Endothelial cell (in vitro differentiated cells): ENCODE data around the gene GPR158. TPM values are rescaled to one million over a fixed set of nuclear protein-coding genes. Genes with fewer than 3 reads are reported as not detected.

Experiments
- DNase-seq: peaks from one replicate; pipeline ENCODE4 v3.0.0; 2021; ENCODE audit warnings: low spot score
- H3K27ac Mint-ChIP-seq: one replicate; pipeline ENCODE4 v1.8.0; 2021; ENCODE audit warnings: mixed read lengths, inconsistent platforms; ENCODE audit not compliant: unreplicated experiment
- H3K27me3 Mint-ChIP-seq: one replicate; pipeline ENCODE4 v1.8.0; 2021; ENCODE audit warnings: mild to moderate bottlenecking, moderate library complexity, mixed read lengths, inconsistent platforms; ENCODE audit not compliant: unreplicated experiment
- H3K36me3 Mint-ChIP-seq: one replicate; pipeline ENCODE4 v1.8.0; 2021; ENCODE audit warnings: mild to moderate bottlenecking, low read depth, mixed read lengths, inconsistent platforms; ENCODE audit not compliant: unreplicated experiment
- H3K4me1 Mint-ChIP-seq: one replicate; pipeline ENCODE4 v1.8.0; 2021; ENCODE audit warnings: mild to moderate bottlenecking, mixed read lengths, inconsistent platforms; ENCODE audit not compliant: unreplicated experiment
- H3K4me3 Mint-ChIP-seq: one replicate; pipeline ENCODE4 v1.8.0; 2021; ENCODE audit warnings: mild to moderate bottlenecking, mixed read lengths, inconsistent platforms; ENCODE audit not compliant: unreplicated experiment
- H3K9me3 Mint-ChIP-seq: one replicate; pipeline ENCODE4 v1.8.0; 2021; ENCODE audit warnings: mixed read lengths, inconsistent platforms; ENCODE audit not compliant: unreplicated experiment
- total RNA-seq: library from RNA; stranded (reverse); fragmentation: NEBNext Ultra II Directional; extraction: Animal tissue kit (Norgen Biotek cat#: 25700); gene quantifications from one replicate; pipeline ENCODE4 v1.2.1, GENCODE V29; 2021; ENCODE audit not compliant: unreplicated experiment
- TF ChIP-seq, protein P1 (sequence below): fragments of 200-600 bp; sonication (generic); IDR thresholded peaks from one replicate; pipeline ENCODE4 v1.5.0; 2021; ENCODE audit warnings: antibody characterized with exemption; ENCODE audit not compliant: unreplicated experiment

The GPR158 gene
- total RNA-seq, 1 donor from 2014 or later = 0.13 TPM

- H3K9me3 Mint-ChIP-seq = peaks cover 11% of the 10 kb centered on the region
Observed at GRCh38 chr10:25388862-25389206, 214.0 kb downstream of the GPR158 start.

DNA sequence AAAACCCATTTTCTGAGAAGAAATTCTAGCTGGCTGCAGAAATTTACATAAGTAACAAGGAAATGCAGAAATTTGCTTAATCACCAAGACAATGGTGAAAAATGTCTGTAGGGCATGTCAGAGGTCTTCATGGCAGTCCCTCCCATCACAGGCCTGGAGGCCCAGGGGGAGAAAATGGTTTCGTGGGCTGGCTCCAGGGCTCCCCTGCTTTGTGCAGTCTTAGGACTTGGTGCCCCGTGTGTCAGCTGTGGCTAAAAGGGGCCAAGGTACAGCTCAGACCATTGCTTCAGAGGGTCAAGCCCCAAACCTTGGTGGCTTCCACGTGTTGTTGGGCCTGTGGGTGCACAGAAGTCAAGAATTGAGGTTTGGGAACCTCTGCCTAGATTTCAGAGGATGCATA lies 215.9 kb downstream of the GPR158 start:
- Mint-ChIP-seq H3K9me3 (peaks cover 11% of the 10 kb centered on the region), H3K27me3 (no peaks in the 10 kb centered on the region), H3K4me3 (no peak overlapping the region), H3K4me1 (no peaks in the 10 kb centered on the region), H3K36me3 (peaks cover 8% of the 10 kb centered on the region), H3K27ac (no peak overlapping the region)
- DNase-seq = no peak
- TF ChIP-seq, protein P1, sequence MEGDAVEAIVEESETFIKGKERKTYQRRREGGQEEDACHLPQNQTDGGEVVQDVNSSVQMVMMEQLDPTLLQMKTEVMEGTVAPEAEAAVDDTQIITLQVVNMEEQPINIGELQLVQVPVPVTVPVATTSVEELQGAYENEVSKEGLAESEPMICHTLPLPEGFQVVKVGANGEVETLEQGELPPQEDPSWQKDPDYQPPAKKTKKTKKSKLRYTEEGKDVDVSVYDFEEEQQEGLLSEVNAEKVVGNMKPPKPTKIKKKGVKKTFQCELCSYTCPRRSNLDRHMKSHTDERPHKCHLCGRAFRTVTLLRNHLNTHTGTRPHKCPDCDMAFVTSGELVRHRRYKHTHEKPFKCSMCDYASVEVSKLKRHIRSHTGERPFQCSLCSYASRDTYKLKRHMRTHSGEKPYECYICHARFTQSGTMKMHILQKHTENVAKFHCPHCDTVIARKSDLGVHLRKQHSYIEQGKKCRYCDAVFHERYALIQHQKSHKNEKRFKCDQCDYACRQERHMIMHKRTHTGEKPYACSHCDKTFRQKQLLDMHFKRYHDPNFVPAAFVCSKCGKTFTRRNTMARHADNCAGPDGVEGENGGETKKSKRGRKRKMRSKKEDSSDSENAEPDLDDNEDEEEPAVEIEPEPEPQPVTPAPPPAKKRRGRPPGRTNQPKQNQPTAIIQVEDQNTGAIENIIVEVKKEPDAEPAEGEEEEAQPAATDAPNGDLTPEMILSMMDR = no peak

More at GRCh38 chr10:25388862-25389206, 214.0 kb downstream of the GPR158 start:
- Mint-ChIP-seq H3K36me3 (peaks cover 8% of the 10 kb centered on the region), H3K4me1 (no peaks in the 10 kb centered on the region), H3K4me3 (peak overlapping the region; percentile 4), H3K27me3 (no peaks in the 10 kb centered on the region), H3K27ac (no peak overlapping the region)
- TF ChIP-seq, protein P1 = no peak
- no peak for DNase-seq

- Mint-ChIP-seq H3K9me3 (peaks cover 11% of the 10 kb centered on the region), H3K27me3 (no peaks in the 10 kb centered on the region), H3K4me1 (no peaks in the 10 kb centered on the region), H3K4me3 (no peak overlapping the region), H3K27ac (no peak overlapping the region), H3K36me3 (peaks cover 8% of the 10 kb centered on the region)
- TF ChIP-seq, protein P1 = no peak
- no peak for DNase-seq
Observed at GRCh38 chr10:25392132-25392531, 217.3 kb downstream of the GPR158 start.

DNA sequence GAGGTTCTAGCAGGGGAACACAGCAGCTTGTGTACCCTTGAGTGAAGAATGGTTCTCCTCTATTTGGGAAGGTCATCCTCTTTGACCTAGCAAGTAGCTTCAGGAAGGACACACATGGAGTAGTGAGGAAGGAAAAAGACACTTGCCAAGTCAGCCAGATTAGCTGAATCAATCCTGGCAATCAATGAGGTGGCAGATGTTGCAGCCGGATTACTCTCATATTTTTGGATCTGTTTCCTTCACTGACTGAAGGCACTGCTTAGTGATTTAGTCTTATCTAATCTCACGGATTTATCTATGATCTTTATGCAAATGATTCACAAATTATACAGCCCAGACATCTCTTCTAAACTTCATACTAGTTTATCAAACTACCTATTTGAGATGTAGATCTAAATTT lies 218.8 kb downstream of the GPR158 start:
- Mint-ChIP-seq H3K4me1 (no peaks in the 10 kb centered on the region), H3K36me3 (peaks cover 8% of the 10 kb centered on the region)

DNA sequence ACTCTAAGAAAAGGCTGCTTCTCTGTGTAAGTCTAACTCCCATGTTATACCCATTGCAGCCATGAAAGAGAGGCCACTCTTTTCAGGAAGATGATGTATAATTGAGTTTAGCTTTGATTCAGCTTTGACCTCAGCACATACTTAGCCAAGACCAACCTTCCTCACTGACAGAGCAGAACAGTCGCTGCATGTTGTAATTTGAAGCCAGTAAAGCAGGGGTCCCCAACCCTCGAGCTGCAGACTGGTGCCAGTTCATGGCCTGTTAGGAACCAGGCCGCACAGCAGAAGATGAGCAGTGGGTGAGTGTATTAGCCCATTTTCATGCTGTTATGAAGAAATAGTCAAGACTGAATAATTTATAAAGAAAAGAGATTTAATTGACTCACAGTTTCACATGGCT lies 223.9 kb downstream of the GPR158 start:
- Mint-ChIP-seq H3K36me3 (no peaks in the 10 kb centered on the region), H3K9me3 (no peaks in the 10 kb centered on the region), H3K27ac (no peak overlapping the region), H3K27me3 (peaks cover 3% of the 10 kb centered on the region), H3K4me3 (no peak overlapping the region), H3K4me1 (no peaks in the 10 kb centered on the region)
- TF ChIP-seq, protein P1 = no peak
- DNase-seq = no peak

More for the DNA sequence above, 218.8 kb downstream of the GPR158 start:
- DNase-seq = no peak
- Mint-ChIP-seq H3K9me3 (peaks cover 11% of the 10 kb centered on the region), H3K27me3 (no peaks in the 10 kb centered on the region), H3K27ac (no peak overlapping the region), H3K4me3 (no peak overlapping the region)
- TF ChIP-seq, protein P1 = no peak
